Stimulated activated CD8-positive, alpha-beta memory T cell treated with anti-CD3 and anti-CD28 coated beads, Interleukin-12 subunit alpha, Interleukin-12 subunit beta, amount 100 ng/mL, for 1 hour (primary cell): Measurements from ENCODE around the gene SPINK9.
A peak's percentile ranks its signal among the peaks of the same experiment; 100 is the strongest.

ENCODE experiments used
- DNase-seq: peaks from one replicate; pipeline ENCODE4 v3.0.0-alpha.2; 2020; ENCODE audit warnings: low read depth

SPINK9 gene

GRCh38 chr5:148368299-148368698, 32.9 kb downstream of the SPINK9 start:
- no peak for DNase-seq

GRCh38 chr5:148372166-148372725, 36.9 kb downstream of the SPINK9 start:
- DNase-seq, result no peak

DNA sequence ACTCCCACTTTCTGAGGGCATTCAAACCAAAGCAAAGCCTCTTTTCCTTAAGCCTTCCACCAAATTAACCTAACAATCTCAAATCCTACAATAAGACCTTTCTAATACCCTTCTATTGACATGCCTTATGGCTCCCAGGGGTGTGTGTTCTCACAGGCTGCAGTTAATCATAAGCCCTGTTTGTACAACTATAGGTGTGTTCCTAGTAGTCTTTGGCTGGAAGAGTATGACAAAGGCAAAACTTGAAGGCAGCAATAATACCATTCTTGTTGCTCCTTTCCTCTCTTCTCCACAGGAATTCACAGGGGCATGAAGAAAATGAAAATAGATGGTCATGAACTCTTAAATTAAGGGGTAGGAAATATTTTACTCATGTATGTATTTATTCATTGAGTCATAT, 37.5 kb downstream of the SPINK9 start:
- no peak for DNase-seq

GRCh38 chr5:148374690-148375360, 39.5 kb downstream of the SPINK9 start:
- no peak for DNase-seq

DNA sequence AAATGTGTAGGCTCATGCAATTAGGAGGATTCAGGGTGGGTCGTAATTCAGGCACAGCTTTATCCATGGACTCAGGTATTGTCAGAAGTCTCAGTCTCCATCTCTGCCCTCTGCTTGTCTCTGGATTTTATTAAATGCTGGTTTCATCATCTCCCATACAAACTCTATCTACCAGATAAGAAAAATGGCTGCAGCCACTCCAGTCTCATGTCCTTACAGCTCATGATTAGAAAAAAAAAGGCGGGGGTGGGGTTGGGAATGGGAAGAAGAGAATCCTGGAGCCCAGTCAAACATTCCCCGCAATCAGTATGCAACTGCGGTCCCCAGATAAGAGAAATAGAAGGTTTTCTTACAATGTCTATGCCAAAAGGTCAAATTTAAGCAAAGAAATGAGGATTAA, 40.8 kb downstream of the SPINK9 start:
- DNase-seq, result no peak

DNA sequence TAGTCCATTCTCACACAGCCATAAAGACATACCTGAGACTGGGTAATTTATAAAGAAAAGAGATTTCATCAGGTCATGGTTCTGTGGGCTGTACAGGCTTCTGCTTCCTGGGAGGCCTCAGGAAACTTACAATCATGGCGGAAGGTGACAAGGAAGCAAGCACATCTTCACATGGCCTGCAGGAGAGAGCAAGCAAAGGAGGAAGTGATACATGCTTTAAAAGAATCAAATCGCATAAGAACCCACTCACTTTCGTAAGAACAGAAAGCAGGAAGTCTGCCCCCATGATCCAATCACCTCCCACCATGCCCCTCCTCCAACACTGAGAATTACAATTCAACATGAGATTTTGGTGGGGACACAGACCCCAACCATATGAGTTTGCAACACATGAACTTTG, 43.3 kb downstream of the SPINK9 start:
- no peak for DNase-seq

- no peak for DNase-seq
Observed at GRCh38 chr5:148379340-148379739, 44.0 kb downstream of the SPINK9 start.

DNA sequence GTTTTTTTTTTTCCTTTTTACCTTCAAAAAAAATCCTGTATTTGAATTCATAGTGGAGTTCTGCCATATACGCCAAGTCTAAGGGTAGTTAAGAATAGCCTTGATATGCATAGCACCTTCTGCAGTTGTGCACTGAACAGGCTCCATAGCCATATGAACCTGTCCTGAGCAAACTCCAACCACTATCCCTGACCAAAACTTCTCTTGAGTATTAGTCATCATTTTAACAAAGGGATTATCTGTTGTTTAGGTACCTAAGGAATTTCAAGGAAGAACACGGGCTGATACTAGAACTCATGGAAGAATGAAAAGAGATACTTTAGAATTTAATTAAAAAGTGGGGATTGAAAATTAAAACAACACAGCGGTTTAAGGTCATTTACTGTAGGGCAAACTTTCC, 46.5 kb downstream of the SPINK9 start:
- DNase-seq, result no peak

GRCh38 chr5:148382961-148383360, 47.6 kb downstream of the SPINK9 start:
- DNase-seq, result no peak

DNA sequence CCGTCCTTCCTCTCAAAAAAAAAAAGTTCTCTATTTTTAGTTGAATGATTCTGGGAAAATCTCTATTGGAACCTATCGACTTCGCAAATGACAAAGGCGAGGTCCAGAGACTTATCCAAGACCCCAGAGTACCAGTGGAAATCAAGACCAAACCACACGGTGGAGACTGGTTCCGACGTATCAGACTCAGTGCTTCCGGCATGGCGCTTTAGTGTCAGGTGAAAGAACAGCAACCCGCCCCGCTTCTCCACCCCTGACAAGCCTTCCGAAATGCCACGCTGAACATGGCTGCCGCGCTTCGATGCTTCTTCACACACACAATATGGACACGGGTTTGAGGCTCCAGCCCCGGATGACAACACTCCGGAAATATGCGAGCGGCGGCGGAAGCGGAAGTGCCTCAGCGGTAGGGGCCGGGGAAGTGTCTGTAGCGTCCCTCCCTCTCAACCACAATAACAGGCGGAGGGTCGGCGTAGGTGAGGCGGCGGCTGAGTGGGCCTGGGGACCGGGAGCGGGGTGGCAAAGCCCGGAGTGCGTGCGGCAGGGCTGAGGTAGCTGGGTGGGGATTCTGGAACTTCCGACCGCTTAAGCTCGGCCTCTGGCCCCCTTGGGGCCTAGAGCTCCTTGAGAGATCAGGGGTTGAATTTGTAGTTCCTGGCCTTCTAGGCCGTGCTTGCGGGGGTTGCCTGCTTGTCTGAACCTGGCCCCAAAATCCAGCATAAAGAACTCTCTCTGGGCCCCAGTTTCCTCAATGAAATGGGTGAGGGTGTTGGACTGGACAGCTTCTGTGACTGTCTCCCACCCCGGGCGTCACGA, 48.4 kb downstream of the SPINK9 start, which contains the start of gene FBXO38:
TSS of gene FBXO38 (plus strand) at position 395 of the 816 bp plus-strand sequence. CDS start 10,819 bp downstream, outside the sequence.
- peak; percentile 96 for DNase-seq

- no peak for DNase-seq
Observed at GRCh38 chr5:148384380-148384737, 49.0 kb downstream of the SPINK9 start.

GRCh38 chr5:148385094-148385493, 49.7 kb downstream of the SPINK9 start:
- DNase-seq, result no peak

DNA sequence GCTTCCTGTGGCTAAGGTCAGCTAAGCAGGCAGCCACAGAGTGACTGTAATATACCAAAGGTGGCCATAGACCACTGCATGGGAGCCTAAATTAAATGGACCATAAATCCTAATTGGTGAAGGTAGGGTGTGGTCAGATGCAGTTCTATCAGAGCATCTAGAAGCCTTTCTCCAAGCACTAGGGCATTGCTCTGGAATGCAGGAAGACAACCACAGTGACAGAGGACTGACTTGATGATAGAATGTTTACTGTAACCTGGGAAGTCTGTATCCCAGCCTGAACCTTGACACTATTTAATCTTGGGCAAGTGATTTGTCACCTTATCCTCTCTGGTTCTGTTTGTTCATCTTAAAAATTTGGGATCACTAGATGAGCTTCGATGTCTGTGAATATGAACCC, 50.7 kb downstream of the SPINK9 start:
- DNase-seq, result no peak

DNA sequence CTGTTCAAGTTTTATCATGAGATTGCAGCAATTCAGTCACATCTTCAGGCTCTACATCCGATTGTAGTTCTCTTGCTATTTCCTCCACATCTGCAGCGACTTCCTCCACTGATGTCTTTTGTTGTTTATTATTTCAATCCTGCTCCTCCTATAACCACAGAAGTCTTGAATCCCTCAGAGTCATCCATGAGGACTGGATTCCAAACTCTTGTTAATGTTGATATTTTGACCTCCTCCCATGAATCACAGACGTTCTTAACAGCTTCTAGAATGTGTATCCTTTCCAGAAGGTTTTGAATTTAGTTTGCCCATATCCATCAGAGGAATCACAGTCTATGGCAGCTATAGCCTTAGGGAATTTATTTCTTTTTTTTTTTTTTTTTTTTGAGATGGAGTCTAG, 52.0 kb downstream of the SPINK9 start:
- DNase-seq, result no peak

- no peak for DNase-seq
Observed at GRCh38 chr5:148388696-148389095, 53.3 kb downstream of the SPINK9 start.
